ENCODE measurements around the gene CDK1.

CDK1 gene

GRCh38 chr10:60796481-60796880, 18.2 kb downstream of the CDK1 start:
- H3K27ac Mint-ChIP-seq: no peak overlapping the region
- no peak overlapping the region for H3K4me3 Mint-ChIP-seq
- no peaks in the 10 kb centered on the region for H3K27me3 Mint-ChIP-seq
- H3K9me3 Mint-ChIP-seq (ENCODE audit: low read depth): no peaks in the 10 kb centered on the region
- H3K4me1 Mint-ChIP-seq (ENCODE audit: low read depth): no peaks in the 10 kb centered on the region
- H3K36me3 Mint-ChIP-seq: no peaks in the 10 kb centered on the region

GRCh38 chr10:60797200-60797599, 18.9 kb downstream of the CDK1 start:
- no peaks in the 10 kb centered on the region for H3K9me3 Mint-ChIP-seq (ENCODE audit: low read depth)
- H3K36me3 Mint-ChIP-seq: no peaks in the 10 kb centered on the region
- no peak overlapping the region for H3K4me3 Mint-ChIP-seq
- H3K4me1 Mint-ChIP-seq (ENCODE audit: low read depth): no peaks in the 10 kb centered on the region
- no peak overlapping the region for H3K27ac Mint-ChIP-seq
- no peaks in the 10 kb centered on the region for H3K27me3 Mint-ChIP-seq

- no peak overlapping the region for H3K27ac Mint-ChIP-seq
- no peaks in the 10 kb centered on the region for H3K27me3 Mint-ChIP-seq
- H3K4me1 Mint-ChIP-seq (ENCODE audit: low read depth): no peaks in the 10 kb centered on the region
- H3K4me3 Mint-ChIP-seq: no peak overlapping the region
- no peaks in the 10 kb centered on the region for H3K9me3 Mint-ChIP-seq (ENCODE audit: low read depth)
- H3K36me3 Mint-ChIP-seq: no peaks in the 10 kb centered on the region
Measured at GRCh38 chr10:60798031-60798430, 19.8 kb downstream of the CDK1 start.

- no peaks in the 10 kb centered on the region for H3K36me3 Mint-ChIP-seq
- no peak overlapping the region for H3K4me3 Mint-ChIP-seq
- no peaks in the 10 kb centered on the region for H3K9me3 Mint-ChIP-seq (ENCODE audit: low read depth)
- H3K27ac Mint-ChIP-seq: no peak overlapping the region
- no peaks in the 10 kb centered on the region for H3K27me3 Mint-ChIP-seq
- H3K4me1 Mint-ChIP-seq (ENCODE audit: low read depth): no peaks in the 10 kb centered on the region
Measured at GRCh38 chr10:60798870-60799269, 20.6 kb downstream of the CDK1 start.

- Mint-ChIP-seq H3K27ac (no peak overlapping the region), H3K9me3 (ENCODE audit: low read depth) (no peaks in the 10 kb centered on the region), H3K36me3 (no peaks in the 10 kb centered on the region), H3K4me3 (no peak overlapping the region), H3K4me1 (ENCODE audit: low read depth) (no peaks in the 10 kb centered on the region), H3K27me3 (no peaks in the 10 kb centered on the region)
Measured at GRCh38 chr10:60799971-60800650, 21.8 kb downstream of the CDK1 start.

GRCh38 chr10:60800918-60801317, 22.6 kb downstream of the CDK1 start:
- Mint-ChIP-seq H3K27ac (no peak overlapping the region), H3K27me3 (no peaks in the 10 kb centered on the region)

GRCh38 chr10:60801522-60801921, 23.2 kb downstream of the CDK1 start:
- Mint-ChIP-seq H3K36me3 (no peaks in the 10 kb centered on the region), H3K4me3 (no peak overlapping the region)

More at GRCh38 chr10:60800918-60801317, 22.6 kb downstream of the CDK1 start:
- H3K9me3 Mint-ChIP-seq (ENCODE audit: low read depth): no peaks in the 10 kb centered on the region
- H3K36me3 Mint-ChIP-seq: no peaks in the 10 kb centered on the region
- no peak overlapping the region for H3K4me3 Mint-ChIP-seq
- H3K4me1 Mint-ChIP-seq (ENCODE audit: low read depth): no peaks in the 10 kb centered on the region

GRCh38 chr10:60803433-60803832, 25.2 kb downstream of the CDK1 start:
- Mint-ChIP-seq H3K4me1 (ENCODE audit: low read depth) (no peaks in the 10 kb centered on the region), H3K9me3 (ENCODE audit: low read depth) (no peaks in the 10 kb centered on the region), H3K27me3 (no peaks in the 10 kb centered on the region), H3K4me3 (no peak overlapping the region), H3K36me3 (no peaks in the 10 kb centered on the region), H3K27ac (no peak overlapping the region)

More at GRCh38 chr10:60801522-60801921, 23.2 kb downstream of the CDK1 start:
- H3K27me3 Mint-ChIP-seq: no peaks in the 10 kb centered on the region
- H3K27ac Mint-ChIP-seq: no peak overlapping the region
- H3K9me3 Mint-ChIP-seq (ENCODE audit: low read depth): no peaks in the 10 kb centered on the region
- no peaks in the 10 kb centered on the region for H3K4me1 Mint-ChIP-seq (ENCODE audit: low read depth)

- Mint-ChIP-seq H3K27me3 (no peaks in the 10 kb centered on the region), H3K4me3 (no peak overlapping the region), H3K4me1 (ENCODE audit: low read depth) (no peaks in the 10 kb centered on the region), H3K9me3 (ENCODE audit: low read depth) (no peaks in the 10 kb centered on the region), H3K36me3 (no peaks in the 10 kb centered on the region), H3K27ac (no peak overlapping the region)
Measured at GRCh38 chr10:60803865-60804264, 25.6 kb downstream of the CDK1 start.

GRCh38 chr10:60806921-60807320, 28.6 kb downstream of the CDK1 start:
- Mint-ChIP-seq H3K4me3 (no peak overlapping the region), H3K36me3 (no peaks in the 10 kb centered on the region), H3K4me1 (ENCODE audit: low read depth) (no peaks in the 10 kb centered on the region), H3K9me3 (ENCODE audit: low read depth) (no peaks in the 10 kb centered on the region), H3K27ac (no peak overlapping the region), H3K27me3 (no peaks in the 10 kb centered on the region)

GRCh38 chr10:60807499-60807898, 29.2 kb downstream of the CDK1 start:
- Mint-ChIP-seq H3K4me1 (ENCODE audit: low read depth) (no peaks in the 10 kb centered on the region), H3K27ac (no peak overlapping the region), H3K4me3 (no peak overlapping the region), H3K36me3 (no peaks in the 10 kb centered on the region), H3K27me3 (no peaks in the 10 kb centered on the region), H3K9me3 (ENCODE audit: low read depth) (no peaks in the 10 kb centered on the region)

- no peaks in the 10 kb centered on the region for H3K4me1 Mint-ChIP-seq (ENCODE audit: low read depth)
- H3K9me3 Mint-ChIP-seq (ENCODE audit: low read depth): no peaks in the 10 kb centered on the region
- H3K4me3 Mint-ChIP-seq: no peak overlapping the region
- no peak overlapping the region for H3K27ac Mint-ChIP-seq
- H3K27me3 Mint-ChIP-seq: peaks cover 2% of the 10 kb centered on the region
- no peaks in the 10 kb centered on the region for H3K36me3 Mint-ChIP-seq
Measured at GRCh38 chr10:60808036-60808435, 29.8 kb downstream of the CDK1 start.

- Mint-ChIP-seq H3K27me3 (peaks cover 2% of the 10 kb centered on the region), H3K4me1 (ENCODE audit: low read depth) (no peaks in the 10 kb centered on the region), H3K36me3 (no peaks in the 10 kb centered on the region), H3K27ac (no peak overlapping the region), H3K9me3 (ENCODE audit: low read depth) (no peaks in the 10 kb centered on the region), H3K4me3 (no peak overlapping the region)
Measured at GRCh38 chr10:60809157-60809556, 30.9 kb downstream of the CDK1 start.

- H3K36me3 Mint-ChIP-seq: no peaks in the 10 kb centered on the region
Measured at GRCh38 chr10:60810437-60811182, 32.3 kb downstream of the CDK1 start.

GRCh38 chr10:60816628-60817397, 38.5 kb downstream of the CDK1 start:
- H3K27ac Mint-ChIP-seq: no peak overlapping the region
- no peak overlapping the region for H3K4me3 Mint-ChIP-seq
- peaks cover 2% of the 10 kb centered on the region for H3K4me1 Mint-ChIP-seq (ENCODE audit: low read depth)
- H3K27me3 Mint-ChIP-seq: peaks cover 2% of the 10 kb centered on the region
- H3K9me3 Mint-ChIP-seq (ENCODE audit: low read depth): no peaks in the 10 kb centered on the region
- no peaks in the 10 kb centered on the region for H3K36me3 Mint-ChIP-seq

More at GRCh38 chr10:60810437-60811182, 32.3 kb downstream of the CDK1 start:
- Mint-ChIP-seq H3K9me3 (ENCODE audit: low read depth) (no peaks in the 10 kb centered on the region), H3K27ac (no peak overlapping the region), H3K4me3 (no peak overlapping the region), H3K4me1 (ENCODE audit: low read depth) (no peaks in the 10 kb centered on the region), H3K27me3 (peaks cover 2% of the 10 kb centered on the region)

Measured in activated naive CD8-positive, alpha-beta T cell (primary cell).